Naive thymus-derived CD8-positive, alpha-beta T cell (primary cell): Measurements from ENCODE around the gene AFDN. TPM values are rescaled to one million over a fixed set of nuclear protein-coding genes. Genes with fewer than 3 reads are reported as not detected.

Experiments
- ATAC-seq, 2 donors: fragments of 150-1000 bp; cut with Tn5 transposase in 1 of 2; sonication (Bioruptor Pico), chemical (Tn5 transposase) in 1 of 2; 1 replicate in 1 of 2; 2 replicates in 1 of 2; pipeline ENCODE4 v1.10.0; 2021; ENCODE audit warnings: mild to moderate bottlenecking in 2 of 2, moderate library complexity in 2 of 2
- POLR2A ChIA-PET: fragments of 350-600 bp; sonication (Branson Sonifier 250); formaldehyde crosslinking; loops from one replicate; lab custom pipeline; 2021; ENCODE audit warnings: antibody characterized with exemption; lab: Charles Lee
- DNase-seq, 10 donors: peaks; one replicate each; pipeline versions ENCODE4 v3.0.0 to v3.0.0-alpha.2; 2020 to 2022
- H3K27ac Mint-ChIP-seq, 10 donors: one replicate each; pipeline ENCODE4 v1.8.0; 2020 to 2022; ENCODE audit warnings: mild to moderate bottlenecking in 10 of 10, mixed read lengths in 10 of 10, moderate library complexity in 4 of 10, inconsistent platforms in 1 of 10
- H3K27me3 Mint-ChIP-seq, 5 donors: one replicate each; pipeline ENCODE4 v1.8.0; 2021 to 2022; ENCODE audit warnings: mixed read lengths in 5 of 5
- H3K36me3 Mint-ChIP-seq, 3 donors: one replicate each; pipeline ENCODE4 v1.8.0; 2020 to 2022; ENCODE audit warnings: mixed read lengths in 3 of 3, mild to moderate bottlenecking in 2 of 3, inconsistent platforms in 1 of 3
- H3K4me1 Mint-ChIP-seq, 4 donors: one replicate each; pipeline ENCODE4 v1.8.0; 2021 to 2022; ENCODE audit warnings: mixed read lengths in 4 of 4
- H3K4me3 Mint-ChIP-seq, 10 donors: one replicate each; pipeline ENCODE4 v1.8.0; 2020 to 2022; ENCODE audit warnings: mild to moderate bottlenecking in 10 of 10, mixed read lengths in 10 of 10, moderate library complexity in 6 of 10, inconsistent platforms in 1 of 10
- H3K9me3 Mint-ChIP-seq, 9 donors: one replicate each; pipeline ENCODE4 v1.8.0; 2020 to 2022; ENCODE audit warnings: mixed read lengths in 9 of 9, mild to moderate bottlenecking in 3 of 9, inconsistent platforms in 1 of 9, moderate library complexity in 1 of 9
- polyA plus RNA-seq, 3 donors: library from polyadenylated mRNA; unstranded; fragments of 300-500 nt; fragmentation: Illumina TruSeq; gene quantifications; one replicate each; pipeline ENCODE4 v1.2.3, GENCODE V29; 2021
- total RNA-seq, 8 experiments: library from RNA in 2 of 8; stranded (reverse) in 2 of 8; gene quantifications; one replicate each; pipeline ENCODE4 v1.2.3 and lab custom pipeline; 2021 to 2026

AFDN gene
- total and polyA plus RNA-seq, 5 experiments from 2014 or later, result 0.46 to 9.6 (median 5.3) TPM; not detected in 1

GRCh38 chr6:167877994-167878779 is 51.5 kb downstream of the AFDN start:
- Mint-ChIP-seq H3K27ac (peak overlapping the region in 1 of 10 donors; percentile 21), H3K9me3 (no peaks in the 10 kb centered on the region), H3K4me3 (no peak overlapping the region), H3K27me3 (peaks cover 2 to 21% (median 13%) of the 10 kb centered on the region in 5 donors), H3K36me3 (peaks cover 0 to 7% (median 3%) of the 10 kb centered on the region in 3 donors), H3K4me1 (no peaks in the 10 kb centered on the region)
- ATAC-seq (no peak), DNase-seq (no peak)
- POLR2A ChIA-PET, result no interaction called here

GRCh38 chr6:167879612-167880011 is 52.9 kb downstream of the AFDN start:
- no peaks in the 10 kb centered on the region for H3K9me3 Mint-ChIP-seq
- POLR2A ChIA-PET, result no interaction called here
- no peaks in the 10 kb centered on the region for H3K4me1 Mint-ChIP-seq
- H3K36me3 Mint-ChIP-seq, result peaks cover 0 to 7% (median 3%) of the 10 kb centered on the region in 3 donors
- H3K27ac Mint-ChIP-seq, result no peak overlapping the region
- H3K27me3 Mint-ChIP-seq, result peaks cover 2 to 21% (median 13%) of the 10 kb centered on the region in 5 donors
- H3K4me3 Mint-ChIP-seq, result no peak overlapping the region
- DNase-seq (no peak), ATAC-seq (no peak)

- peaks cover 0 to 7% (median 3%) of the 10 kb centered on the region in 3 donors for H3K36me3 Mint-ChIP-seq
- ATAC-seq, result no peak
- peak overlapping the region in 1 of 10 donors; percentile 10 for H3K27ac Mint-ChIP-seq
- no peaks in the 10 kb centered on the region for H3K9me3 Mint-ChIP-seq
- H3K4me3 Mint-ChIP-seq, result no peak overlapping the region
- no peak for DNase-seq
- POLR2A ChIA-PET, result no interaction called here
- no peaks in the 10 kb centered on the region for H3K4me1 Mint-ChIP-seq
- H3K27me3 Mint-ChIP-seq, result peaks cover 2 to 21% (median 13%) of the 10 kb centered on the region in 5 donors
Measured at GRCh38 chr6:167881327-167881726, 54.6 kb downstream of the AFDN start.

- Mint-ChIP-seq H3K36me3 (peaks cover 0 to 7% (median 3%) of the 10 kb centered on the region in 3 donors), H3K4me1 (no peaks in the 10 kb centered on the region), H3K9me3 (no peaks in the 10 kb centered on the region), H3K27me3 (peaks cover 2 to 21% (median 7%) of the 10 kb centered on the region in 5 donors), H3K27ac (no peak overlapping the region), H3K4me3 (no peak overlapping the region)
- POLR2A ChIA-PET, result no interaction called here
- ATAC-seq, result no peak
- no peak for DNase-seq
Measured at GRCh38 chr6:167882244-167882643, 55.5 kb downstream of the AFDN start.

- Mint-ChIP-seq H3K36me3 (no peaks in the 10 kb centered on the region), H3K4me1 (no peaks in the 10 kb centered on the region), H3K27me3 (no peaks in the 10 kb centered on the region), H3K4me3 (no peak overlapping the region), H3K27ac (no peak overlapping the region), H3K9me3 (no peaks in the 10 kb centered on the region)
- ATAC-seq (no peak), DNase-seq (no peak)
- POLR2A ChIA-PET, result no interaction called here
Measured at GRCh38 chr6:167888098-167888497, 61.4 kb downstream of the AFDN start.

- Mint-ChIP-seq H3K27me3 (no peaks in the 10 kb centered on the region), H3K4me1 (no peaks in the 10 kb centered on the region), H3K9me3 (no peaks in the 10 kb centered on the region), H3K4me3 (no peak overlapping the region), H3K36me3 (no peaks in the 10 kb centered on the region), H3K27ac (no peak overlapping the region)
- POLR2A ChIA-PET, result no interaction called here
- DNase-seq (no peak), ATAC-seq (no peak)
Measured at GRCh38 chr6:167892835-167893815, 66.4 kb downstream of the AFDN start.

- DNase-seq (no peak), ATAC-seq (no peak)
- Mint-ChIP-seq H3K9me3 (no peaks in the 10 kb centered on the region), H3K27ac (no peak overlapping the region), H3K4me1 (no peaks in the 10 kb centered on the region), H3K36me3 (no peaks in the 10 kb centered on the region), H3K27me3 (no peaks in the 10 kb centered on the region), H3K4me3 (no peak overlapping the region)
- POLR2A ChIA-PET, result no interaction called here
Measured at GRCh38 chr6:167894965-167895364, 68.3 kb downstream of the AFDN start.

- ATAC-seq (no peak), DNase-seq (no peak)
- POLR2A ChIA-PET, result no interaction called here
- H3K36me3 Mint-ChIP-seq, result no peaks in the 10 kb centered on the region
- H3K27me3 Mint-ChIP-seq, result no peaks in the 10 kb centered on the region
- H3K4me1 Mint-ChIP-seq, result no peaks in the 10 kb centered on the region
- H3K27ac Mint-ChIP-seq, result no peak overlapping the region
- no peaks in the 10 kb centered on the region for H3K9me3 Mint-ChIP-seq
- H3K4me3 Mint-ChIP-seq, result no peak overlapping the region
Measured at GRCh38 chr6:167896648-167897047, 69.9 kb downstream of the AFDN start.

GRCh38 chr6:167898673-167899311 is 72.1 kb downstream of the AFDN start:
- Mint-ChIP-seq H3K27ac (no peak overlapping the region), H3K4me1 (peaks cover 0 to 2% (median 0%) of the 10 kb centered on the region in 4 donors), H3K4me3 (no peak overlapping the region), H3K9me3 (no peaks in the 10 kb centered on the region), H3K36me3 (peaks cover 0 to 2% (median 0%) of the 10 kb centered on the region in 3 donors), H3K27me3 (no peaks in the 10 kb centered on the region)
- ATAC-seq, result no peak
- peak in 3 of 10 donors; percentile 2 to 7 (median 6) for DNase-seq
- POLR2A ChIA-PET, result no interaction called here

GRCh38 chr6:167904791-167905190 is 78.1 kb downstream of the AFDN start:
- Mint-ChIP-seq H3K9me3 (no peaks in the 10 kb centered on the region), H3K36me3 (peaks cover 0 to 4% (median 0%) of the 10 kb centered on the region in 3 donors), H3K4me1 (peaks cover 0 to 2% (median 0%) of the 10 kb centered on the region in 4 donors), H3K27me3 (peaks cover 0 to 3% (median 0%) of the 10 kb centered on the region in 5 donors), H3K4me3 (no peak overlapping the region), H3K27ac (no peak overlapping the region)
- no peak for ATAC-seq
- no peak for DNase-seq
- POLR2A ChIA-PET, result no interaction called here

- Mint-ChIP-seq H3K36me3 (peaks cover 0 to 7% (median 0%) of the 10 kb centered on the region in 3 donors), H3K4me1 (peaks cover 0 to 2% (median 0%) of the 10 kb centered on the region in 4 donors), H3K27me3 (peaks cover 0 to 3% (median 0%) of the 10 kb centered on the region in 5 donors), H3K4me3 (no peak overlapping the region), H3K9me3 (no peaks in the 10 kb centered on the region), H3K27ac (no peak overlapping the region)
- ATAC-seq (no peak), DNase-seq (no peak)
- POLR2A ChIA-PET, result no interaction called here
Measured at GRCh38 chr6:167906899-167907298, 80.2 kb downstream of the AFDN start.

GRCh38 chr6:167907837-167908681 is 81.3 kb downstream of the AFDN start:
- no peak for ATAC-seq
- H3K9me3 Mint-ChIP-seq, result no peaks in the 10 kb centered on the region
- no peak overlapping the region for H3K27ac Mint-ChIP-seq
- H3K4me3 Mint-ChIP-seq, result no peak overlapping the region
- H3K4me1 Mint-ChIP-seq, result peaks cover 0 to 2% (median 0%) of the 10 kb centered on the region in 4 donors
- H3K27me3 Mint-ChIP-seq, result peaks cover 0 to 3% (median 0%) of the 10 kb centered on the region in 5 donors
- DNase-seq, result no peak
- H3K36me3 Mint-ChIP-seq, result peaks cover 0 to 7% (median 0%) of the 10 kb centered on the region in 3 donors
- POLR2A ChIA-PET, result no interaction called here
